Ascending aorta (tissue), 2 donors: ENCODE measurements around the gene HIBCH. TPM values are rescaled to one million over a fixed set of nuclear protein-coding genes. Genes with fewer than 3 reads are reported as not detected.

Experiments used
- DNase-seq, 2 donors: peaks; one replicate each; pipeline ENCODE4 v3.0.0-alpha.2; 2019; ENCODE audit warnings: low spot score in 2 of 2
- H3K27ac ChIP-seq, 2 donors: fragments of 200-600 bp; sonication (generic); one replicate each; pipeline ENCODE4 v1.5.1; 2016 to 2017; ENCODE audit warnings: mild to moderate bottlenecking in 1 of 2
- H3K27me3 ChIP-seq: fragments of 200-600 bp; sonication (generic); one replicate; pipeline ENCODE4 v1.5.1; 2017
- H3K36me3 ChIP-seq, 2 donors: fragments of 200-600 bp; sonication (generic); one replicate each; pipeline ENCODE4 v1.5.1; 2016
- H3K4me1 ChIP-seq, 2 donors: fragments of 200-600 bp; sonication (generic); one replicate each; pipeline ENCODE4 v1.5.1; 2016 to 2017; ENCODE audit warnings: mild to moderate bottlenecking in 1 of 2
- H3K4me3 ChIP-seq, 2 donors: fragments of 200-600 bp; sonication (generic); one replicate each; pipeline ENCODE4 v1.5.1; 2016 to 2017; ENCODE audit warnings: mild to moderate bottlenecking in 1 of 2
- H3K9me3 ChIP-seq, 2 donors: fragments of 200-600 bp; sonication (generic); one replicate each; pipeline ENCODE4 v1.5.1; 2016
- CTCF ChIP-seq, 3 experiments: fragments of 200-600 bp in 2 of 3; fragments of 450-650 bp in 1 of 3; sonication (generic) in 2 of 3; IDR thresholded peaks; one replicate each; pipeline ENCODE4 v1.5.1; 2016 to 2019; ENCODE audit warnings: antibody characterized with exemption in 3 of 3, mild to moderate bottlenecking in 1 of 3, moderate library complexity in 1 of 3
- intact Hi-C: fragments of 100-400 bp; cut with DNase I; formaldehyde crosslinking; loops from one replicate; pipeline ENCODE4 v1.15.1; 2023
- total RNA-seq: library from RNA; depleted of rRNA; stranded (reverse); fragments of >200 nt; gene quantifications from one replicate; pipeline ENCODE4 v1.1.0, GENCODE V29; 2016

Gene HIBCH
- total RNA-seq, 1 donor from 2014 or later = 3.7 TPM

- no peak for TF ChIP-seq CTCF (IDR thresholded peaks at IDR 0.05)
- Histone ChIP-seq H3K9me3 (no peaks in the 10 kb centered on the region), H3K27me3 (no peaks in the 10 kb centered on the region), H3K4me1 (peaks cover 15 to 38% of the 10 kb centered on the region in 2 donors), H3K4me3 (no peak overlapping the region), H3K27ac (no peak overlapping the region), H3K36me3 (peaks cover 4 to 9% of the 10 kb centered on the region in 2 donors)
- intact Hi-C loops = no loop called here
- DNase-seq = no peak
Measured at GRCh38 chr2:190217616-190218015, 102.0 kb downstream of the HIBCH start.

- peaks cover 15 to 40% of the 10 kb centered on the region in 2 donors for H3K4me1 ChIP-seq
- H3K9me3 ChIP-seq = no peaks in the 10 kb centered on the region
- peak overlapping the region; percentile 17 to 76 for H3K27ac ChIP-seq
- H3K27me3 ChIP-seq = no peaks in the 10 kb centered on the region
- peaks cover 3 to 4% of the 10 kb centered on the region in 2 donors for H3K36me3 ChIP-seq
- H3K4me3 ChIP-seq = no peak overlapping the region
- no peak for DNase-seq
- TF ChIP-seq CTCF (IDR thresholded peaks at IDR 0.05) = no peak
- intact Hi-C loops = no loop called here
Measured at GRCh38 chr2:190216829-190217228, 102.8 kb downstream of the HIBCH start.

- H3K27ac ChIP-seq = peak overlapping the region; percentile 76 to 77
- H3K9me3 ChIP-seq = no peaks in the 10 kb centered on the region
- TF ChIP-seq CTCF (IDR thresholded peaks at IDR 0.05) = no peak
- no peak for DNase-seq
- H3K27me3 ChIP-seq = no peaks in the 10 kb centered on the region
- peaks cover 15 to 40% of the 10 kb centered on the region in 2 donors for H3K4me1 ChIP-seq
- H3K36me3 ChIP-seq = peaks cover 3 to 8% of the 10 kb centered on the region in 2 donors
- H3K4me3 ChIP-seq = no peak overlapping the region
- intact Hi-C loops = no loop called here
Measured at GRCh38 chr2:190215620-190216019, 104.0 kb downstream of the HIBCH start.

- Histone ChIP-seq H3K4me3 (no peak overlapping the region), H3K9me3 (no peaks in the 10 kb centered on the region), H3K27me3 (no peaks in the 10 kb centered on the region), H3K36me3 (peaks cover 3 to 11% of the 10 kb centered on the region in 2 donors), H3K27ac (peak overlapping the region; percentile 76 to 77), H3K4me1 (peaks cover 15 to 40% of the 10 kb centered on the region in 2 donors)
- intact Hi-C loops = no loop called here
- no peak for TF ChIP-seq CTCF (IDR thresholded peaks at IDR 0.05)
- DNase-seq = no peak
Measured at GRCh38 chr2:190214426-190215194, 105.0 kb downstream of the HIBCH start.

- no peak for DNase-seq
- H3K27ac ChIP-seq = peak overlapping the region; percentile 76 to 77
- peaks cover 0 to 11% of the 10 kb centered on the region in 2 donors for H3K36me3 ChIP-seq
- no peak for TF ChIP-seq CTCF (IDR thresholded peaks at IDR 0.05)
- no peaks in the 10 kb centered on the region for H3K9me3 ChIP-seq
- H3K27me3 ChIP-seq = no peaks in the 10 kb centered on the region
- H3K4me1 ChIP-seq = peaks cover 15 to 40% of the 10 kb centered on the region in 2 donors
- H3K4me3 ChIP-seq = no peak overlapping the region
- intact Hi-C loops = no loop called here
Measured at GRCh38 chr2:190213441-190214335, 105.9 kb downstream of the HIBCH start.
